ENCODE measurements around the gene SYNGR2. TPM values are rescaled to one million over a fixed set of nuclear protein-coding genes. Genes with fewer than 3 reads are reported as not detected.

SYNGR2 gene
- total and polyA plus RNA-seq, 9 of the 15 experiments (the other 6 are each of a cell fraction or from before 2014, with no cell fraction given): 1.4 to 173 (median 87.8) TPM

DNA sequence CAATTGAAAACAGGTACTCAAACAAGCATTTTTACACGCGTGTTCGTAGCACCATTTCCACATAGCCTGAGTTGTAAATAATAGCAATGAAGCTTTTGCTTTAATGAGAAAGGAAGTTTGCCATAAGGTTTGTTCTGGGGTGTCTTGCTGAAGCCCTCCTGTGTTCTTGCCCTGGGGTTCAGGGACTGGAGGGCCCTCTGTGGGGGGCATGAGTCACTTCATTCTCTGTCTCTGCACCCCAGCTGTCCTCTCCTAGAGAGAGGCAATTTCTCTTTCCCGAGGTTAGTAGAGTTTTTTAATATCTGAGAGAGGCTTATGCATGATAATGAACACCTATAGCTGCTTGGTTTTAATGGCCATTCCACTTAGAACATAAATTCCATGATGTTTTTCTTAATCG, 28.3 kb downstream of the SYNGR2 start:
- H3K4me2 ChIP-seq (ENCODE audit: insufficient read depth, low read length): no peak overlapping the region
- no peak overlapping the region; a peak in 1 of 4 replicates for H3K9ac ChIP-seq (ENCODE audit: insufficient read depth in 1 of 2, low read depth in 2 of 2, low read length in 2 of 2)
- BruUV-seq (replicated peaks): TSS peak; percentile 17
- ATAC-seq (no peak), DNase-seq (ENCODE audit: extremely low read depth in 1 of 4, low spot score in 3 of 4) (no peak), FAIRE-seq (no peak)
- H3K9me3 ChIP-seq (replicated peaks; ENCODE audit: control insufficient read depth, insufficient read depth, low read depth, low read length): no peaks in the 10 kb centered on the region
- POLR2A ChIA-PET: interaction anchor here (0.7 to 5.5 kb wide), 3 partner anchors 10 to 1592 kb away, joined by 3 to 29 read pairs (median 4); partner anchors contain the start of genes AFMID and TK1
- intact Hi-C loops (cut with micrococcal nuclease) (no loop called here), in situ Hi-C loops (cut with MboI) (no loop called here)
- H3K36me3 ChIP-seq (ENCODE audit: control insufficient read depth, insufficient read depth, low read length): peaks cover 71% of the 10 kb centered on the region; the same call in 2 of the 3 replicates
- H3K4me1 ChIP-seq (replicated peaks in 1 of 2; ENCODE audit: control insufficient read depth in 2 of 2, insufficient read depth in 2 of 2, low read length in 2 of 2): peaks cover 0 to 3% of the 10 kb centered on the region in 2 experiments; a peak in 2 of 5 replicates
- H3K9me1 ChIP-seq (ENCODE audit: control insufficient read depth, insufficient read depth, low read length): no peaks in the 10 kb centered on the region
- no peaks in the 10 kb centered on the region for H4K20me1 ChIP-seq (replicated peaks; ENCODE audit: control insufficient read depth, insufficient read depth, low read length)
- no peak overlapping the region for H3K4me3 ChIP-seq
- TF ChIP-seq ZNF165 (CRISPR knock-in tag; IDR thresholded peaks at IDR 0.05; ENCODE audit: borderline replicate concordance): no peak
- TF ChIP-seq HBP1 (CRISPR knock-in tag; IDR thresholded peaks at IDR 0.05): no peak
- no peak for TF ChIP-seq RNF2 (IDR thresholded peaks at IDR 0.05)
- TF ChIP-seq NR1H2 (CRISPR knock-in tag; IDR thresholded peaks at IDR 0.05): no peak
- TF ChIP-seq KDM4B (IDR thresholded peaks at IDR 0.05; ENCODE audit: borderline replicate concordance in 2 of 2, low read depth in 1 of 2): no peak
- TF ChIP-seq ILF3 (IDR thresholded peaks at IDR 0.05; ENCODE audit: borderline replicate concordance): no peak
- H3K27ac ChIP-seq (ENCODE audit: extremely low read depth, low read depth, low read length): no peak overlapping the region
- H2AFZ ChIP-seq (ENCODE audit: low read depth, low read length): no peak overlapping the region
- H3K27me3 ChIP-seq (ENCODE audit: control insufficient read depth in 2 of 2, insufficient read depth in 2 of 2, low read length in 2 of 2): no peaks in the 10 kb centered on the region
- CTCF ChIA-PET (ENCODE audit: low intra/inter-chr PET ratio): no interaction called here
- H3K79me2 ChIP-seq (ENCODE audit: control insufficient read depth, insufficient read depth, low read length): peaks cover 5% of the 10 kb centered on the region; the same call in 2 of the 3 replicates
- 85% methylated on average over 5 of the region's 5 CpGs for WGBS (ENCODE audit: insufficient coverage, low coverage, missing lambda C conversion rate)

Measured in K562 (cell line).